Astrocyte of the cerebellum (primary cell): Measurements from ENCODE around the gene MTRR.
A peak's percentile ranks its signal among the peaks of the same experiment; 100 is the strongest.

ENCODE experiments used
- DNase-seq: peaks from one replicate; pipeline ENCODE4 v3.0.0-alpha.2; 2011; ENCODE audit warnings: low read depth
- H3K4me3 ChIP-seq: 2 replicates; pipeline ENCODE4 v1.5.1; 2011; ENCODE audit warnings: mild to moderate bottlenecking, low read depth, low read length, moderate library complexity
- in situ Hi-C: cut with HindIII; loops from 2 replicates; pipeline ENCODE4 v1.10.0; 2017; ENCODE audit warnings: low sequenced_read_pairs
- TF ChIP-seq, protein P1 (sequence below): IDR thresholded peaks from 2 replicates; pipeline ENCODE4 v1.5.1; 2012; ENCODE audit warnings: low read length, low read depth, moderate library complexity, mild to moderate bottlenecking; ENCODE audit errors: missing control alignments

MTRR gene

DNA sequence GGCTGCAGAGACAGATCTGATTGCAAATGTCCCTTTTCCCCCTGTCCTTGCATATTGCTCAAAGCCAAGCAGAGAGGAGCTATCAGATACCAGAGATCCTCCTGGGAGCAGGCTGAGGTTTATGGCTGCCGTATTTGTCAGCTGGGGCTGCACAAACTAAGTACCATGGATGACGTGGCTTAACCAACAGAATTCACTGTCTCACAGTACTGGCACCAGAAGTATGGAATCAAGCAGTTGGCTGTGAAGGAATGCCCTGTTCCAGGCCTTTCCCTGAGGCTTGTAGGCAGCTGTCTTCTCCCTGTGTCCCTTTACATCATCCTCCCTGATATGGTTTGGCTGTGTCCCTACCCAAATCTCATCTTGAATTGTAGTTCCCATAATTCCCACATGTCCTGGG is 20.7 kb upstream of the MTRR start:
- no peak overlapping the region for H3K4me3 ChIP-seq
- no peak for DNase-seq
- in situ Hi-C loops, result no loop called here
- TF ChIP-seq, protein P1, sequence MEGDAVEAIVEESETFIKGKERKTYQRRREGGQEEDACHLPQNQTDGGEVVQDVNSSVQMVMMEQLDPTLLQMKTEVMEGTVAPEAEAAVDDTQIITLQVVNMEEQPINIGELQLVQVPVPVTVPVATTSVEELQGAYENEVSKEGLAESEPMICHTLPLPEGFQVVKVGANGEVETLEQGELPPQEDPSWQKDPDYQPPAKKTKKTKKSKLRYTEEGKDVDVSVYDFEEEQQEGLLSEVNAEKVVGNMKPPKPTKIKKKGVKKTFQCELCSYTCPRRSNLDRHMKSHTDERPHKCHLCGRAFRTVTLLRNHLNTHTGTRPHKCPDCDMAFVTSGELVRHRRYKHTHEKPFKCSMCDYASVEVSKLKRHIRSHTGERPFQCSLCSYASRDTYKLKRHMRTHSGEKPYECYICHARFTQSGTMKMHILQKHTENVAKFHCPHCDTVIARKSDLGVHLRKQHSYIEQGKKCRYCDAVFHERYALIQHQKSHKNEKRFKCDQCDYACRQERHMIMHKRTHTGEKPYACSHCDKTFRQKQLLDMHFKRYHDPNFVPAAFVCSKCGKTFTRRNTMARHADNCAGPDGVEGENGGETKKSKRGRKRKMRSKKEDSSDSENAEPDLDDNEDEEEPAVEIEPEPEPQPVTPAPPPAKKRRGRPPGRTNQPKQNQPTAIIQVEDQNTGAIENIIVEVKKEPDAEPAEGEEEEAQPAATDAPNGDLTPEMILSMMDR, result no peak

DNA sequence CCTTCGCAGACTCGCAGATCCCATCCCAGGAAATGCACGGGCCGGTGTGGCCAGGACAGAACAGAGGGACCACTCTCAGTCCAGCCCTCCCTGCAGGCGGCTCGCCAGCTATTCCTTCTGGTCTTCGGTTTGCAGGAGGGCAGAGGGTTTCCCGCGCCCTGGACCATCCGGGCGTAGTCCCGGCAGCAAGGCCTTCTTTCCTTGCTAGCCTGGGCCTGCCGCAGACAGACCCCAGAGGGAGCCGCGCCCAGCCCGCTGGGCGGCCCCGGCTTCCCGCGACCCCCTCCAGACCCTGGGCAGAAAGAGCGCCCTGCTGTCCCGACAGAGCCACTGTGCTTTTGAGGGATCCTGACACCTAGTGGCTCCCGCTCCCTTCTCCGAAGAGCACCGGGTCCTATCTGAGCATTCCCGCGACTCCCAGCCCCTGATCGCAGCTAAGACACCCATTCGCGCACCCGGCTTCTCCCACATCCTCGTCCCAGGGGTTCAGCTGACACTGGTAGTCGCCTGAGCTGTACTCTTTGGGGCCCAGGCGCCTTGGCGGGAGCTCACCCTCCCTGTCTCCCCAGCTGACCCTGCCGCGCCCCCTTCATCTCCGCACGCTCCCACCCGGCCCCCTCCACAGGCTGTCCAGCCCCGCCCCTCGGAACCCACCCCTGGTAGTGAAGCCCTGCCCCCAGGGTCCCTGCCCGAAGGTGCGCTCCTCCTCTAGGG is 19.1 kb upstream of the MTRR start:
- TF ChIP-seq, protein P1, result no peak
- in situ Hi-C loops, result no loop called here
- no peak for DNase-seq
- H3K4me3 ChIP-seq, result peak overlapping the region; percentile 51

DNA sequence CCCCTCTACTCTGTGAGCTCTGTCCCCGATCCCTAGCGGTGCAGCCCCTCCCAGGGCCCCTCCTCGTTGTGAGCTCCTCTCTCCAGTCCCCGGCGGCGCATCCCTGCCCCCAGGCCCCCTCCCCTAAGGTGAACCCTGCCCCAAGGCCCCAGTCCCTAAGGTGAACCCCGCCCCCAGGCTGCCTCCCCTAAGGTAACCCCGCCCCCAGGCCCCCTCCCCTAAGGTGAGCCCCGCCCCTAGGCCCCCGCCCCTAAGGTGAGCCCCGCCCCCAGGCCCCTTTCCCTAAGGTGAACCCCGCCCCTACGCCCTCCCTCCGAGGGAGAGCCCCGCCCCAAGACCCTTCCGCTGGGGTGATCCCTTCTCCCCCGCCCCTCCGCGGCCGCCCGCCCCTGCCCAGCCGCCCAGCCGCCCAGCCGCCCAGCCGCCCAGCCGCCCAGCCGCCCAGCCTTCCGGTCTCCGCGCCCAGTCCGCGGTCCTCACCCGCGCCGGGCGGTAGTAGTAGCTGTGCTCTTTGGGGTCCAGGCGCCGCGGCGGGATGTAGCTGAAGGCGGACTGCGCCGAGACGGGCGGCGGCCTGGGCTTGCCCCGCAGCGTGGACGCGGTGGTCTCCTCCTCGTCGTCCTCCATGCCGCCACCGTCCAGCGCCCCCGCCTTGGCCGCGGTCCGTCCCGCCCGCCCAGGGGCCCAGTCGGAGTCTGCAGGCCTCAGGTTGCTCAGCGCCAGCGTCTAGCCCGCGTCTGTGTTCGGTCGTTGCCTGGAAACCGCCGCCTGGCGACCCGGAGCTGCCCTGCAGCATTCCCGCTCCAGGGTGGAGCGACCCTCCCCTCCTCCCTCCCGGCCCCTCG is 18.3 kb upstream of the MTRR start, which contains the start of gene CFAP90:
TSS of gene CFAP90 (minus strand) at position 739 of the 845 bp plus-strand sequence. CDS start at position 627, 112 bp downstream.
- peak within 1 kb of the TSS; percentile 51 for H3K4me3 ChIP-seq
- DNase-seq, result no peak
- TF ChIP-seq, protein P1, result peak; percentile 64
- in situ Hi-C loops, result no loop called here

DNA sequence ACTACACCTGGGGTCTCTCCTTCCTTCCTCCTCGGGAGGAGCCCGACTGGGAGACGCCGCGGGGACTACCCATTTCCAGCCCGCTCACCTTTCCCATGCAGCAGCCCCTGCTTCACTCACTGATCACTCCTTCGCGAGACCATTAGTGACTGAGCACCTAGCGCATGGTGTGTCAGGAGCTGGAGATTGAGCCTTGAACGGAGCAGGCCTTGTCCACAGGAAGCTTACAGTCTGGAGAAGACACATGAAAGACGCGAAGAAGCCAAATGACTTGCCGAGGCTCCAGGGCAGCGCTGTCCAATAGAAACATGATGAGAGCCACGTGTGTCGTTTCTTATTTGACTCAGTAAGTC is 17.7 kb upstream of the MTRR start:
- in situ Hi-C loops, result no loop called here
- peak overlapping the region; percentile 51 for H3K4me3 ChIP-seq
- TF ChIP-seq, protein P1, result no peak
- DNase-seq, result no peak

DNA sequence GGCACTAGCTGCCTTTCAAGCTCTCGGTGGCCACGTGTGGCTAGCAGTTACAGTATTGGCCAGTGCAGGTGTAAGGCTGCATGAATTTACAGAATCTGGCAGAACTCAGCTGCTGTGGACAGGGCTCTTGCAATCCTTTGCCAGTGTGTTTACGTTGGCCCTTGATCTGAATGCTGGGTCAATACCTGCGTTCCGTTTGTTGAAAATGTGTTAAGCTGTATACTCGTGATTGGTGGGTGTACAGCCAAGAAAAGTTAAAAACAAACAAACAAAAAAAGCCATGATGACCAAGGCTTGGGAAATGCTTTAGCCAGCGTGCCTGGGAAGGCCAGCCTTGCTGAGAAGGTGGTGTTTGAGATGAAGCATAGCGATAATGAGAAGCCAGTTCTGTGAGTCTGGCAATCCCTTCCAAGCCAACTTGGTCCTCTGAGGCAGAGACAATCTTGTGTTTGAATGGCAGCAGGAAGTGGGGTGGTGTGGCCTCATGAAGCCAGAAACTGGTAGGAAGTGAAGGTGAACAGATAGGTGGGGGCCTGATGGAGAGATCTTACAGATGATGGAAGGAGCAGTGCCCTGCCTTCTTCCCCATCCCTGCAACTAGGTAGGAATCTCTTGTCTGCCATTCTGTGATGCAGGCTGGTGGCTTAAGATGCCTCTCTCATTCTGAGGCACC is 17.2 kb upstream of the MTRR start:
- in situ Hi-C loops, result no loop called here
- no peak for DNase-seq
- TF ChIP-seq, protein P1, result no peak
- no peak overlapping the region for H3K4me3 ChIP-seq

DNA sequence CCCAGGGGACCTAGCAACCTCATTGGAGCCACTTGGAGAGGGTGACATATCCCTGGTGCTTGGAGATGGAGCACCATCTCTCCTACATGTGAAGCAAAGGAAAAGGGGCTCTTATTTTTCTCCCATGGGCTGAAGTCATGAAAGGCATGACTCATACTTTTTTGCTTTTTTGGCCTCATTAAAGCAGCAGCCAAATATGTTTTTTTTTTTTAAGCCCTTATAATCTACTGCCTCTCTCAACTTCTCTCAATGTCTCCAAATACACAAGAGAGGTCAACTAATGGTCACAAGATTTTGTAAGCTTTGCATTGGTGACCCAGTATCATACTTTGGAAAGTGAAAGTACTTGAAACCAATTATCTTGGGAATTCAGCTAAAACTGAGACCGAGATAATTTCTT is 16.4 kb upstream of the MTRR start:
- no peak overlapping the region for H3K4me3 ChIP-seq
- in situ Hi-C loops, result no loop called here
- no peak for DNase-seq
- TF ChIP-seq, protein P1, result no peak
